ENCODE measurements around the gene MRPS5. TPM values are rescaled to one million over a fixed set of nuclear protein-coding genes. Genes with fewer than 3 reads are reported as not detected.
A peak's percentile ranks its signal among the peaks of the same experiment; 100 is the strongest.

MRPS5 gene
- total RNA-seq, 1 experiment from 2014 or later, result 107 TPM

DNA sequence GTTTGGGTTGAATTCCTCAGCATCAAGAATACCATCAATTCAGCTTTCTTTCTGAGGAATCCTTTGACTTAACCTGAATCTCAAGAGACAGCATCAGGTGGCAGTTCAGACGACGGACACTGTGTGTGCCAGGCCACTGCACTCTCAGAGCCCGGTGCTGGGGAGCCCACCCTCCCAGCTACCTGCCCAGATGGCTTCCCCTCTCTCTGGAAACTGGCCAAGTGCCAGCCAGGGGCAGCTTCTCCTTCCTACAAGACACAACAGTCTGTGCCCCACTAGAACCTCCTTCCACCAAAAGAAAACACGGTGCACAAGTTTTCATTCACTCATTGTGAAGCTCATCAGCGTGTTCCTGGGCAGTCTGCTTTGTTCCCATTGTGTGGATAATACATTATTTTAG, 67.6 kb downstream of the MRPS5 start:
- Histone ChIP-seq H3F3A (ENCODE audit: low read length, unreplicated experiment) (no peaks in the 10 kb centered on the region), H3K4me2 (ENCODE audit: low read length) (no peak overlapping the region), H3K27me3 (ENCODE audit: low read length) (no peaks in the 10 kb centered on the region), H3K9ac (ENCODE audit: low read length) (no peak overlapping the region), H3K9me2 (replicated peaks; ENCODE audit: low read length) (no peaks in the 10 kb centered on the region), H2AFZ (ENCODE audit: low read length) (no peak overlapping the region), H3K36me3 (ENCODE audit: low read depth, low read length) (no peaks in the 10 kb centered on the region), H3K4me1 (ENCODE audit: insufficient read depth, low read length) (peaks cover 58% of the 10 kb centered on the region), H3K4me3 (ENCODE audit: low read length) (no peak overlapping the region), H3K27ac (ENCODE audit: low read length) (no peak overlapping the region), H4K20me1 (ENCODE audit: low read length) (no peaks in the 10 kb centered on the region), H3K9me3 (ENCODE audit: low read length) (no peaks in the 10 kb centered on the region), H3K79me2 (ENCODE audit: low read length) (no peaks in the 10 kb centered on the region)
- TF ChIP-seq, protein P1, sequence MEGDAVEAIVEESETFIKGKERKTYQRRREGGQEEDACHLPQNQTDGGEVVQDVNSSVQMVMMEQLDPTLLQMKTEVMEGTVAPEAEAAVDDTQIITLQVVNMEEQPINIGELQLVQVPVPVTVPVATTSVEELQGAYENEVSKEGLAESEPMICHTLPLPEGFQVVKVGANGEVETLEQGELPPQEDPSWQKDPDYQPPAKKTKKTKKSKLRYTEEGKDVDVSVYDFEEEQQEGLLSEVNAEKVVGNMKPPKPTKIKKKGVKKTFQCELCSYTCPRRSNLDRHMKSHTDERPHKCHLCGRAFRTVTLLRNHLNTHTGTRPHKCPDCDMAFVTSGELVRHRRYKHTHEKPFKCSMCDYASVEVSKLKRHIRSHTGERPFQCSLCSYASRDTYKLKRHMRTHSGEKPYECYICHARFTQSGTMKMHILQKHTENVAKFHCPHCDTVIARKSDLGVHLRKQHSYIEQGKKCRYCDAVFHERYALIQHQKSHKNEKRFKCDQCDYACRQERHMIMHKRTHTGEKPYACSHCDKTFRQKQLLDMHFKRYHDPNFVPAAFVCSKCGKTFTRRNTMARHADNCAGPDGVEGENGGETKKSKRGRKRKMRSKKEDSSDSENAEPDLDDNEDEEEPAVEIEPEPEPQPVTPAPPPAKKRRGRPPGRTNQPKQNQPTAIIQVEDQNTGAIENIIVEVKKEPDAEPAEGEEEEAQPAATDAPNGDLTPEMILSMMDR (conservative IDR thresholded peaks at IDR 0.05; ENCODE audit: low read depth, low read length), result no peak
- TF ChIP-seq EZH2 (IDR thresholded peaks at IDR 0.05; ENCODE audit: low read length, unreplicated experiment) (no peak), EZH2phosphoT487 (IDR thresholded peaks at IDR 0.05; ENCODE audit: borderline replicate concordance, low read length) (no peak)
- intact Hi-C loops (cut with micrococcal nuclease), result no loop called here
- no peak for DNase-seq
- no TSS peak for BruUV-seq (replicated peaks)
- CTCF ChIA-PET, result interaction anchor here (0.9 kb wide), 1 partner anchor 31 kb away, joined by 7 read pairs; no protein-coding TSS in a partner anchor
- ATAC-seq, result no peak
- POLR2A ChIA-PET (ENCODE audit: unreplicated experiment), result no interaction called here

DNA sequence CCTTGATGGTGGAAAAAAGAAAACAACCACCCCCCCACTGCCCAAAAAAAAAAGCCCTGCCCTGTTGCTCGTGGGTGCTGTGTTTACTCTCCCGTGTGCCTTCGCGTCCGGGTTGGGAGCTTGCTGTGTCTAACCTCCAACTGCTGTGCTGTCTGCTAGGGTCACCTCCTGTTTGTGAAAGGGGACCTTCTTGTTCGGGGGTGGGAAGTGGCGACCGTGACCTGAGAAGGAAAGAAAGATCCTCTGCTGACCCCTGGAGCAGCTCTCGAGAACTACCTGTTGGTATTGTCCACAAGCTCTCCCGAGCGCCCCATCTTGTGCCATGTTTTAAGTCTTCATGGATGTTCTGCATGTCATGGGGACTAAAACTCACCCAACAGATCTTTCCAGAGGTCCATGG, 68.1 kb downstream of the MRPS5 start:
- no peaks in the 10 kb centered on the region for H3K27me3 ChIP-seq (ENCODE audit: low read length)
- no peak overlapping the region for H3K4me3 ChIP-seq (ENCODE audit: low read length)
- no peak overlapping the region for H2AFZ ChIP-seq (ENCODE audit: low read length)
- BruUV-seq (replicated peaks), result no TSS peak
- no peaks in the 10 kb centered on the region for H3F3A ChIP-seq (ENCODE audit: low read length, unreplicated experiment)
- ATAC-seq (no peak), DNase-seq (no peak)
- H3K9ac ChIP-seq (ENCODE audit: low read length), result no peak overlapping the region
- ChIA-PET POLR2A (ENCODE audit: unreplicated experiment) (no interaction called here), CTCF (interaction anchor here (0.9 kb wide), 1 partner anchor 31 kb away, joined by 7 read pairs; no protein-coding TSS in a partner anchor)
- no peaks in the 10 kb centered on the region for H3K9me2 ChIP-seq (replicated peaks; ENCODE audit: low read length)
- intact Hi-C loops (cut with micrococcal nuclease), result no loop called here
- H3K36me3 ChIP-seq (ENCODE audit: low read depth, low read length), result no peaks in the 10 kb centered on the region
- no peak overlapping the region for H3K27ac ChIP-seq (ENCODE audit: low read length)
- no peaks in the 10 kb centered on the region for H3K9me3 ChIP-seq (ENCODE audit: low read length)
- H3K4me1 ChIP-seq (ENCODE audit: insufficient read depth, low read length), result peaks cover 53% of the 10 kb centered on the region
- H3K4me2 ChIP-seq (ENCODE audit: low read length), result no peak overlapping the region
- no peaks in the 10 kb centered on the region for H4K20me1 ChIP-seq (ENCODE audit: low read length)
- no peaks in the 10 kb centered on the region for H3K79me2 ChIP-seq (ENCODE audit: low read length)
- TF ChIP-seq, protein P1 (conservative IDR thresholded peaks at IDR 0.05; ENCODE audit: low read depth, low read length), result peak; percentile 51
- TF ChIP-seq EZH2phosphoT487 (IDR thresholded peaks at IDR 0.05; ENCODE audit: borderline replicate concordance, low read length), result no peak

DNA sequence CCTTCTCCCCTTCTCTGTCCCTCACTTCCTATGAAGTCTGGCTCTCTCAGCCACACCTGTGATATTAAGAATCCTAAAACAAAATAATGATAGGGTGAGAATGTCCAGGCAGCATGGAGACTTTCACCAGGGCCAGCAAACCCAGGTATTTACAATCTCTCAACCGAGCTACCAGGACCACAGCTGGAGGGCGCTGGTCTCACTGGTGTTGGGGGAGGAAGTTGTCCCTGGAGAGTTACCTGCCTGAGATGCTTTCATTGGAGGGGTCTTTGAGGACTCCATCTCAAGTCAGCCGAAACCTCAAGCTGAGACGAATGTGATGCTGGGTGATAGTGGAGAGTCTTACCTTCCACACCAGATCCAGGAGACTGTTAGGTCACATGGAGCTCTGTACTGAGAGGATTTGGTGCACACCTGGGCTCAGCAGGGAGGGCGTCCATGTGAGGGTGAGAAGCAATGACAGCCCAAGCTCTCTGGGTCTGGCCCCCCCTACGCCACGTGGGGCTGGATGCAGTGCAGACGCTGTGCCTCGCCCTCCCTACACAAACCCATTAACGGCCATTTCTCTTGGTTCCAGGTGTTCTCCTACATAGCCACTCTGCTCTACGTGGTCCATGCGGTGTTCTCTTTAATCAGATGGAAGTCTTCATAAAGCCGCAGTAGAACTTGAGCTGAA, 68.7 kb downstream of the MRPS5 start:
- no peak for TF ChIP-seq EZH2 (IDR thresholded peaks at IDR 0.05; ENCODE audit: low read length, unreplicated experiment)
- BruUV-seq (replicated peaks), result TSS peak; percentile 27
- no peaks in the 10 kb centered on the region for H3K36me3 ChIP-seq (ENCODE audit: low read depth, low read length)
- CTCF ChIA-PET, result interaction anchor here (0.9 kb wide), 1 partner anchor 30 kb away, joined by 7 read pairs; no protein-coding TSS in a partner anchor
- no peak overlapping the region for H2AFZ ChIP-seq (ENCODE audit: low read length)
- H3K79me2 ChIP-seq (ENCODE audit: low read length), result no peaks in the 10 kb centered on the region
- no peak overlapping the region for H3K4me3 ChIP-seq (ENCODE audit: low read length)
- H3K27me3 ChIP-seq (ENCODE audit: low read length), result no peaks in the 10 kb centered on the region
- peaks cover 49% of the 10 kb centered on the region for H3K4me1 ChIP-seq (ENCODE audit: insufficient read depth, low read length)
- no peaks in the 10 kb centered on the region for H3F3A ChIP-seq (ENCODE audit: low read length, unreplicated experiment)
- no peak overlapping the region for H3K4me2 ChIP-seq (ENCODE audit: low read length)
- peak overlapping the region; percentile 28 for H3K27ac ChIP-seq (ENCODE audit: low read length)
- H4K20me1 ChIP-seq (ENCODE audit: low read length), result no peaks in the 10 kb centered on the region
- ATAC-seq (no peak), DNase-seq (no peak)
- no peaks in the 10 kb centered on the region for H3K9me2 ChIP-seq (replicated peaks; ENCODE audit: low read length)
- intact Hi-C loops (cut with micrococcal nuclease), result no loop called here
- POLR2A ChIA-PET (ENCODE audit: unreplicated experiment), result no interaction called here
- no peak overlapping the region for H3K9ac ChIP-seq (ENCODE audit: low read length)
- no peaks in the 10 kb centered on the region for H3K9me3 ChIP-seq (ENCODE audit: low read length)
